Stimulated activated CD4-positive, alpha-beta T cell treated with anti-CD3 and anti-CD28 coated beads, Interleukin-12 subunit alpha, Interleukin-12 subunit beta, amount 100 ng/mL, for 48 hours (primary cell): Measurements from ENCODE around the gene MRFAP1.

Experiments used
- DNase-seq, 3 donors: peaks; one replicate each; pipeline ENCODE4 v3.0.0-alpha.2; 2020; ENCODE audit warnings: low read depth in 2 of 3, low spot score in 1 of 3

The MRFAP1 gene

DNA sequence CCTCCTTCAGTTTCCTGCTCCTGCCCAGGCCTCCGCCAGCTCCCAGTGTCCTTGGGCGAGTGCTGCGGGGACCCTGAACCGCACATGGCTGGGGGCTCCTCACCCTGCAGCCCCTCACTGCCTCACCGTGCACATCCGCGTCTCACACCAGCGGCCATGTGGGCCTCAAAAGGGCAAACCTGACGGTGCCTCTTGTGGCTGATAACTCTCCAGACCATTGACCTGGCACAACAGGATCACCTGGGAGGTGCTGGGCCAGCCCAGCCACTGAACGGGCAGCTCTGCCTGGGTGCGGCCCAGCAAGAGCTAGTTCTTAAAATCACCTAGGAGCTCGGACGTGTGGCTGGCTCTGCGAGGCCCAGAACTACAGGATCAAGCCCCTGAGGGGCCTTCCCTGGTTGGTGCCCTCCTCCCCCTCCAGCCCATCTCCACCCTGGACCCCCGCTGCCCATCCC lies 49.0 kb downstream of the MRFAP1 start:
- no peak for DNase-seq
